Fibroblast of lung (primary cell): ENCODE data around the gene ANXA3.

ENCODE experiments used
- EZH2 ChIP-seq: IDR thresholded peaks from 2 replicates; pipeline ENCODE4 v1.5.1; 2012; ENCODE audit warnings: low read length, control low read depth, mild to moderate bottlenecking; ENCODE audit errors: missing control alignments
- TF ChIP-seq, protein P1 (sequence below), 2 donors: IDR thresholded peaks in 1 of 2; conservative IDR thresholded peaks in 1 of 2; 1 replicate in 1 of 2; 2 replicates in 1 of 2; pipeline ENCODE4 v1.5.1; 2011 to 2012; ENCODE audit warnings: low read length in 2 of 2, control low read depth in 1 of 2, inconsistent platforms in 1 of 2, low read depth in 1 of 2, mild to moderate bottlenecking in 1 of 2

GRCh38 chr4:78627966-78628678 lies 76.6 kb downstream of the ANXA3 start:
- TF ChIP-seq, protein P1, sequence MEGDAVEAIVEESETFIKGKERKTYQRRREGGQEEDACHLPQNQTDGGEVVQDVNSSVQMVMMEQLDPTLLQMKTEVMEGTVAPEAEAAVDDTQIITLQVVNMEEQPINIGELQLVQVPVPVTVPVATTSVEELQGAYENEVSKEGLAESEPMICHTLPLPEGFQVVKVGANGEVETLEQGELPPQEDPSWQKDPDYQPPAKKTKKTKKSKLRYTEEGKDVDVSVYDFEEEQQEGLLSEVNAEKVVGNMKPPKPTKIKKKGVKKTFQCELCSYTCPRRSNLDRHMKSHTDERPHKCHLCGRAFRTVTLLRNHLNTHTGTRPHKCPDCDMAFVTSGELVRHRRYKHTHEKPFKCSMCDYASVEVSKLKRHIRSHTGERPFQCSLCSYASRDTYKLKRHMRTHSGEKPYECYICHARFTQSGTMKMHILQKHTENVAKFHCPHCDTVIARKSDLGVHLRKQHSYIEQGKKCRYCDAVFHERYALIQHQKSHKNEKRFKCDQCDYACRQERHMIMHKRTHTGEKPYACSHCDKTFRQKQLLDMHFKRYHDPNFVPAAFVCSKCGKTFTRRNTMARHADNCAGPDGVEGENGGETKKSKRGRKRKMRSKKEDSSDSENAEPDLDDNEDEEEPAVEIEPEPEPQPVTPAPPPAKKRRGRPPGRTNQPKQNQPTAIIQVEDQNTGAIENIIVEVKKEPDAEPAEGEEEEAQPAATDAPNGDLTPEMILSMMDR (conservative IDR thresholded peaks at IDR 0.05 in 1 of 2, IDR thresholded peaks at IDR 0.05 in 1 of 2; ENCODE audit: low read depth in 1 of 2, low read length in 2 of 2), result no peak
- TF ChIP-seq EZH2, result no peak
